DOHH2 (cell line): ENCODE data around the gene CAAP1.

Source experiments
- H3F3A ChIP-seq: fragments of 200-600 bp; sonication (generic), shearing (Covaris generic); 2 replicates; pipeline ENCODE4 v1.6.0; 2016; ENCODE audit warnings: antibody characterized with exemption, mild to moderate bottlenecking; ENCODE audit not compliant: control insufficient read depth, insufficient read depth
- H3K27ac ChIP-seq: fragments of 200-600 bp; sonication (generic); 2 replicates; pipeline ENCODE4 v1.5.1; 2014; ENCODE audit warnings: low read depth, mild to moderate bottlenecking, low read length, moderate library complexity
- H3K27me3 ChIP-seq: fragments of 200-600 bp; sonication (generic); 2 replicates; pipeline ENCODE4 v1.6.1; 2014; ENCODE audit warnings: mild to moderate bottlenecking, low read length, mixed read lengths; ENCODE audit not compliant: control insufficient read depth
- H3K36me3 ChIP-seq: fragments of 200-600 bp; sonication (generic); 2 replicates; pipeline ENCODE4 v1.6.1; 2014; ENCODE audit warnings: mild to moderate bottlenecking, low read length, moderate library complexity, mixed read lengths; ENCODE audit not compliant: control insufficient read depth
- H3K4me1 ChIP-seq: fragments of 200-600 bp; sonication (generic); 2 replicates; pipeline ENCODE4 v1.6.1; 2014; ENCODE audit warnings: mild to moderate bottlenecking, low read length, mixed read lengths; ENCODE audit not compliant: control insufficient read depth
- H3K4me2 ChIP-seq: fragments of 200-600 bp; sonication (generic); 2 replicates; pipeline ENCODE4 v1.6.0; 2014; ENCODE audit warnings: mild to moderate bottlenecking, low read length, moderate library complexity
- H3K4me3 ChIP-seq: fragments of 200-600 bp; sonication (generic); 2 replicates; pipeline ENCODE4 v1.5.1; 2014; ENCODE audit warnings: mild to moderate bottlenecking, low read length, mixed read lengths
- H3K79me2 ChIP-seq: fragments of 200-600 bp; sonication (generic); 2 replicates; pipeline ENCODE4 v1.6.1; 2014; ENCODE audit warnings: mild to moderate bottlenecking, low read length, mixed read lengths; ENCODE audit not compliant: control insufficient read depth
- H3K9me2 ChIP-seq: fragments of 200-600 bp; sonication (generic); replicated peaks from 2 replicates; pipeline ENCODE4 v1.6.1; 2014; ENCODE audit warnings: mild to moderate bottlenecking, low read length, mixed read lengths; ENCODE audit not compliant: control insufficient read depth
- H3K9me3 ChIP-seq: fragments of 200-600 bp; sonication (generic); 2 replicates; pipeline ENCODE4 v1.6.1; 2014; ENCODE audit warnings: antibody characterized with exemption, low read length, mixed read lengths; ENCODE audit not compliant: control insufficient read depth, insufficient read depth
- H4K20me1 ChIP-seq: fragments of 200-600 bp; sonication (generic); 2 replicates; pipeline ENCODE4 v1.6.0; 2014; ENCODE audit warnings: low read depth, mild to moderate bottlenecking, antibody characterized with exemption, low read length, moderate library complexity; ENCODE audit not compliant: control insufficient read depth, insufficient read depth
- EZH2phosphoT487 ChIP-seq: fragments of 200-600 bp; sonication (generic); IDR thresholded peaks from 2 replicates; pipeline ENCODE4 v1.6.1; 2017; ENCODE audit warnings: borderline replicate concordance, mild to moderate bottlenecking, antibody characterized with exemption, low read length, moderate library complexity, mixed read lengths
- TF ChIP-seq, protein P1 (sequence below): fragments of 200-600 bp; sonication (generic); IDR thresholded peaks from one replicate; pipeline ENCODE4 v1.5.1; 2014; ENCODE audit warnings: antibody characterized with exemption, mild to moderate bottlenecking, low read depth, low read length; ENCODE audit not compliant: poor library complexity, severe bottlenecking

The CAAP1 gene

DNA sequence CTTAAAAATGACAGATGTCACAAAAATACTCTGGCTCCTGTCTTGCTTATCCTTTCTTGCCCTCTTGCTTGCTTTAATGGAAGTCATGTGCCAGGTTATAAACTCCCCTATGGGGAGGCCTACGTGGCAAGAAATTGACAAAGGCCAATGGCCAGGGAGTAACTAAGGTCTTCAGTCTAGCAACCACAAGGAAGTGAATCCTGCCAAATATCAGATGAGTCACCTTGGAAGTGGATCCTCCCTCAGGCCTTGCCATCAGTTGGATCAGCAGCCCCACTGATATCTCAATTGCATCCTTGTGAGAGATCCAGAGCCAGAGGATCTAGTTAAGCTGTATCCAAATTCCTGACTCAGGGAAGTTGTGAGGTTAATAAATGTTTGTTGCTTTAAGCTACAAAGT, 82.8 kb downstream of the CAAP1 start:
- Histone ChIP-seq H3K9me3 (no peaks in the 10 kb centered on the region), H3K27me3 (peaks cover 6% of the 10 kb centered on the region; the same call in 1 of the 2 replicates), H3K4me1 (no peaks in the 10 kb centered on the region), H3K27ac (no peak overlapping the region), H3K79me2 (no peaks in the 10 kb centered on the region), H3K36me3 (no peaks in the 10 kb centered on the region), H3F3A (no peaks in the 10 kb centered on the region), H3K9me2 (no peaks in the 10 kb centered on the region), H3K4me3 (no peak overlapping the region), H3K4me2 (no peak overlapping the region), H4K20me1 (no peaks in the 10 kb centered on the region)
- no peak for TF ChIP-seq EZH2phosphoT487
- TF ChIP-seq, protein P1, sequence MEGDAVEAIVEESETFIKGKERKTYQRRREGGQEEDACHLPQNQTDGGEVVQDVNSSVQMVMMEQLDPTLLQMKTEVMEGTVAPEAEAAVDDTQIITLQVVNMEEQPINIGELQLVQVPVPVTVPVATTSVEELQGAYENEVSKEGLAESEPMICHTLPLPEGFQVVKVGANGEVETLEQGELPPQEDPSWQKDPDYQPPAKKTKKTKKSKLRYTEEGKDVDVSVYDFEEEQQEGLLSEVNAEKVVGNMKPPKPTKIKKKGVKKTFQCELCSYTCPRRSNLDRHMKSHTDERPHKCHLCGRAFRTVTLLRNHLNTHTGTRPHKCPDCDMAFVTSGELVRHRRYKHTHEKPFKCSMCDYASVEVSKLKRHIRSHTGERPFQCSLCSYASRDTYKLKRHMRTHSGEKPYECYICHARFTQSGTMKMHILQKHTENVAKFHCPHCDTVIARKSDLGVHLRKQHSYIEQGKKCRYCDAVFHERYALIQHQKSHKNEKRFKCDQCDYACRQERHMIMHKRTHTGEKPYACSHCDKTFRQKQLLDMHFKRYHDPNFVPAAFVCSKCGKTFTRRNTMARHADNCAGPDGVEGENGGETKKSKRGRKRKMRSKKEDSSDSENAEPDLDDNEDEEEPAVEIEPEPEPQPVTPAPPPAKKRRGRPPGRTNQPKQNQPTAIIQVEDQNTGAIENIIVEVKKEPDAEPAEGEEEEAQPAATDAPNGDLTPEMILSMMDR: no peak

DNA sequence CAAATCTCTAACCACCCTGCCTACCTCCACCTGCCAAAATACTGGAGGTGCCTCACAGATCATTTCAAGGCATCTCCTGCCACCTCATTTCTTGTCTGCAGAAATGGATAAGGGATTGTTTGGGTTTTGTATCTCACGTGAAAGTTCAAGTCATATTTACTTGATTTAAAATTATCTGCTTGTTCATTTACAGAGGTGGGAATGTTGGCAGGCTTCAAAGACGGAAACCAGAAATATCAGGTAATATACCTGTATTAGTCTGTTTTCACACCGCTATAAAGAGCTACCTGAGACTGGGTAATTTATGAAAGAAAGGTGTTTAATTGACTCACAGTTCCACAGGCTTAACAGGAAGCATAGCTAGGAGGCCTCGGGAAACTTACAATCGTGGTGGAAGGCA, 85.4 kb downstream of the CAAP1 start:
- Histone ChIP-seq H3K4me2 (no peak overlapping the region), H3K4me3 (no peak overlapping the region), H3K9me3 (no peaks in the 10 kb centered on the region), H3K4me1 (peaks cover 8% of the 10 kb centered on the region), H3F3A (no peaks in the 10 kb centered on the region), H3K27me3 (peaks cover 6% of the 10 kb centered on the region; the same call in 1 of the 2 replicates), H4K20me1 (no peaks in the 10 kb centered on the region), H3K27ac (no peak overlapping the region), H3K79me2 (no peaks in the 10 kb centered on the region), H3K36me3 (no peaks in the 10 kb centered on the region), H3K9me2 (no peaks in the 10 kb centered on the region)
- TF ChIP-seq, protein P1: no peak
- TF ChIP-seq EZH2phosphoT487: no peak

DNA sequence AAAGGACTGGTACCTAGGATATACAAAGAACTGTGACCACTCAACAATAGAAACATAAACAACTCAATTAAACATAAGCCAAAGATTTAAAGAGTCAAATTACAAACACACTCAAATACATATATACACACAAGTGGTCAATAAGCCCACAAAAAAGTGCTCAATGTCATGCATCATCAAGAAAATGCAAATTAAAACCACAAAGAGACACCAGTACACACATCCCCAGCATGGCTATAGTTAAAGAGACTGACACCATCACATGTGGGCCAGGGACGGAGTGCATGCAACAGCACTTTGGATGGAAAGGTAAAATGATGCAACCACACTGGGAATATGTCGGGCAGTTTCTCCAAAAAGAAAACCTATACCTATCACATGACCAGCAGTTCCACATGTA, 89.7 kb downstream of the CAAP1 start:
- Histone ChIP-seq H3K9me2 (no peaks in the 10 kb centered on the region), H3K27me3 (no peaks in the 10 kb centered on the region), H3K4me1 (peaks cover 10% of the 10 kb centered on the region), H3K79me2 (no peaks in the 10 kb centered on the region), H3K9me3 (no peaks in the 10 kb centered on the region), H3F3A (no peaks in the 10 kb centered on the region), H3K36me3 (no peaks in the 10 kb centered on the region), H3K4me3 (peak overlapping the region; percentile 18; the same call in 1 of the 2 replicates), H3K4me2 (peak overlapping the region; percentile 45), H3K27ac (no peak overlapping the region), H4K20me1 (no peaks in the 10 kb centered on the region)
- TF ChIP-seq EZH2phosphoT487: no peak
- TF ChIP-seq, protein P1: no peak
